HepG2 (cell line): Measurements from ENCODE around the gene PTTG1IP2. TPM values are rescaled to one million over a fixed set of nuclear protein-coding genes. Genes with fewer than 3 reads are reported as not detected.

Experiments used
- ATAC-seq: fragments of 200-7000 bp; cut with Tn5 transposase; 3 replicates; pipeline ENCODE4 v1.9.1; 2020; ENCODE audit warnings: mild to moderate bottlenecking, moderate library complexity
- BruUV-seq: library from RNA; stranded (reverse); fragments of 400-500 nt; replicated peaks from 2 replicates; lab custom pipeline; 2021; lab: Mats Ljungman, UMichigan
- CTCF ChIA-PET: fragments of 300-600 bp; formaldehyde crosslinking; extraction: SDS; loops from one replicate; lab custom pipeline; 2021; ENCODE audit warnings: low total read pairs, inconsistent platforms, low intra/inter-chr PET ratio; lab: Yijun Ruan, JAX
- POLR2A ChIA-PET: fragments of 350-600 bp; sonication (Branson Sonifier 250); formaldehyde crosslinking; loops from one replicate; lab custom pipeline; 2020; ENCODE audit warnings: antibody characterized with exemption, inconsistent platforms; lab: Yijun Ruan, JAX
- DNase-seq: peaks from one replicate; pipeline ENCODE4 v3.0.0-alpha.2; 2015; ENCODE audit warnings: low spot score
- FAIRE-seq: peaks from 3 replicates; lab custom pipeline; 2011; peaks lifted over from hg19 to GRCh38; lab: Jason Lieb, UNC
- H2AFZ ChIP-seq: one replicate; pipeline ENCODE4 v1.6.1; 2011; ENCODE audit warnings: low read length, inconsistent platforms
- H3K27ac ChIP-seq: fragments of 300-600 bp; 3 replicates; pipeline ENCODE4 v1.8.0; 2011; ENCODE audit warnings: mixed run types, mild to moderate bottlenecking, mixed read lengths, low read length, inconsistent platforms; ENCODE audit not compliant: insufficient read depth; ENCODE audit errors: extremely low read length
- H3K27me3 ChIP-seq, 2 experiments: fragments of 200-600 bp in 1 of 2; 2 replicates in 1 of 2; 3 replicates in 1 of 2; pipeline versions ENCODE4 v1.6.0 to v1.8.0; 2011; ENCODE audit warnings: low read length in 2 of 2, mild to moderate bottlenecking in 2 of 2, moderate library complexity in 2 of 2, inconsistent platforms in 1 of 2; ENCODE audit not compliant: insufficient read depth in 2 of 2, control insufficient read depth in 1 of 2
- H3K36me3 ChIP-seq, 2 experiments: fragments of 200-600 bp in 1 of 2; replicated peaks in 1 of 2; 2 replicates in 1 of 2; 3 replicates in 1 of 2; pipeline versions ENCODE4 v1.5.1 to v1.8.0; 2011; ENCODE audit warnings: low read length in 2 of 2, inconsistent platforms in 1 of 2; ENCODE audit not compliant: insufficient read depth in 2 of 2, control insufficient read depth in 1 of 2
- H3K4me1 ChIP-seq: 2 replicates; pipeline ENCODE4 v1.5.1; 2012; ENCODE audit warnings: low read length, inconsistent platforms; ENCODE audit not compliant: insufficient read depth
- H3K4me2 ChIP-seq: 2 replicates; pipeline ENCODE4 v1.6.0; 2011; ENCODE audit warnings: low read depth, low read length, inconsistent platforms
- H3K4me3 ChIP-seq, 3 experiments: fragments of 200-600 bp in 1 of 3; sonication (generic), shearing (Covaris generic) in 1 of 3; replicated peaks in 1 of 3; 2 replicates each; pipeline ENCODE4 v1.5.1; 2011 to 2016; ENCODE audit warnings: low read length in 3 of 3, inconsistent platforms in 2 of 3, low read depth in 2 of 3, mild to moderate bottlenecking in 2 of 3, control low read depth in 1 of 3, mixed read lengths in 1 of 3; ENCODE audit not compliant: insufficient read depth in 1 of 3
- H3K79me2 ChIP-seq: one replicate; pipeline ENCODE4 v1.6.1; 2011; ENCODE audit warnings: low read length, inconsistent platforms; ENCODE audit not compliant: insufficient read depth
- H3K9ac ChIP-seq: 2 replicates; pipeline ENCODE4 v1.6.0; 2011; ENCODE audit warnings: mild to moderate bottlenecking, low read depth, low read length, inconsistent platforms; ENCODE audit not compliant: insufficient read depth
- H3K9me3 ChIP-seq: 2 replicates; pipeline ENCODE4 v1.5.1; 2012; ENCODE audit warnings: mild to moderate bottlenecking, low read length
- H4K20me1 ChIP-seq: 2 replicates; pipeline ENCODE4 v1.6.0; 2011; ENCODE audit warnings: inconsistent platforms, mild to moderate bottlenecking, low read length, moderate library complexity; ENCODE audit not compliant: insufficient read depth
- GATAD1 ChIP-seq: IDR thresholded peaks from 2 replicates; pipeline ENCODE4 v1.6.1; 2016; ENCODE audit warnings: missing genetic modification reagents, missing compliant biosample characterization
- HDAC1 ChIP-seq: sonication (generic); formaldehyde crosslinking; IDR thresholded peaks from 2 replicates; pipeline ENCODE4 v1.5.1; 2020; ENCODE audit warnings: mild to moderate bottlenecking, missing genetic modification reagents
- JUNB ChIP-seq: sonication (generic); formaldehyde crosslinking; IDR thresholded peaks from 2 replicates; pipeline ENCODE4 v1.8.0; 2022; ENCODE audit warnings: missing genetic modification reagents, mild to moderate bottlenecking, borderline replicate concordance
- LCORL ChIP-seq, 2 experiments: fragments of 450-650 bp in 1 of 2; sonication (generic) in 1 of 2; formaldehyde crosslinking in 1 of 2; IDR thresholded peaks; 2 replicates each; pipeline versions ENCODE4 v1.5.0 to v1.6.1; 2017 to 2020; ENCODE audit warnings: antibody characterized with exemption in 1 of 2, missing genetic modification reagents in 1 of 2
- XRCC5 ChIP-seq: fragments of 200-400 bp; formaldehyde crosslinking; optimal IDR thresholded peaks from 2 replicates; pipeline ENCODE3; 2017; ENCODE audit warnings: mild to moderate bottlenecking, low read length
- ZNF24 ChIP-seq: fragments of 450-650 bp; IDR thresholded peaks from 2 replicates; pipeline ENCODE4 v1.6.1; 2017; ENCODE audit warnings: antibody characterized with exemption, mild to moderate bottlenecking
- ZNF572 ChIP-seq: sonication (generic); formaldehyde crosslinking; IDR thresholded peaks from 2 replicates; pipeline ENCODE4 v1.5.1; 2020; ENCODE audit warnings: mild to moderate bottlenecking, missing genetic modification reagents
- ZNF788 ChIP-seq: sonication (generic); formaldehyde crosslinking; IDR thresholded peaks from 2 replicates; pipeline ENCODE4 v1.5.0; 2020; ENCODE audit warnings: mild to moderate bottlenecking, missing genetic modification reagents, borderline replicate concordance
- WGBS: methylation state at CpG from one replicate; pipeline ENCODE4 v1.1.6; 2017; ENCODE audit warnings: low lambda C conversion rate; 5-methylcytosine and 5-hydroxymethylcytosine counted together
- in situ Hi-C: cut with HindIII; loops from 2 replicates; pipeline ENCODE4 v1.10.0; 2017; ENCODE audit warnings: low pct_unique_long_range_greater_than_20kb; ENCODE audit not compliant: extremely low pct_ligation_motif_present
- intact Hi-C: fragments of 100-400 bp; cut with micrococcal nuclease; formaldehyde crosslinking; loops from one replicate; pipeline ENCODE4 v1.10.0; 2022; ENCODE audit not compliant: unreplicated experiment
- polyA plus RNA-seq, 8 experiments: library from polyadenylated mRNA; depleted of rRNA in 3 of 8; stranded (reverse) in 7 of 8; unstranded in 1 of 8; fragments of >200 nt; fragmentation: Illumina TruSeq in 4 of 8; extraction: Trizol in 4 of 8; gene quantifications; 2 replicates each; pipeline versions ENCODE4 v1.2.1 to v1.2.3, GENCODE V29; 2011 to 2016; ENCODE audit warnings: low read depth in 4 of 8, missing spikeins in 1 of 8, mixed read lengths in 1 of 8; ENCODE audit not compliant: insufficient read depth in 1 of 8
- total RNA-seq, 5 experiments: library from RNA; depleted of rRNA; stranded (reverse); fragments of >200 nt; fragmentation: Illumina TruSeq; extraction: Trizol; gene quantifications; 2 replicates each; pipeline ENCODE4 v1.2.3, GENCODE V29; 2016; ENCODE audit warnings: low read depth in 1 of 5
- TF ChIP-seq, protein P1 (sequence below): sonication (generic); formaldehyde crosslinking; IDR thresholded peaks from 2 replicates; pipeline ENCODE4 v1.5.0; 2020; ENCODE audit warnings: missing genetic modification reagents, mild to moderate bottlenecking, borderline replicate concordance
- TF ChIP-seq, protein P2 (sequence below): IDR thresholded peaks from 2 replicates; pipeline ENCODE4 v1.6.1; 2016; ENCODE audit warnings: missing compliant biosample characterization, missing genetic modification reagents, borderline replicate concordance
- TF ChIP-seq, protein P3 (sequence below): IDR thresholded peaks from 2 replicates; pipeline ENCODE4 v1.6.1; 2016; ENCODE audit warnings: mild to moderate bottlenecking, missing biosample characterization, missing genetic modification reagents
- TF ChIP-seq, protein P4 (sequence below): IDR thresholded peaks from 2 replicates; pipeline ENCODE4 v1.6.1; 2012; ENCODE audit warnings: low read depth, low read length, improper control_type of control experiment
- TF ChIP-seq, protein P5 (sequence below), 2 experiments: sonication (generic) in 1 of 2; formaldehyde crosslinking in 1 of 2; IDR thresholded peaks; 2 replicates each; pipeline versions ENCODE4 v1.4.0 to v1.6.1; 2016 to 2020; ENCODE audit warnings: borderline replicate concordance in 1 of 2, low read depth in 1 of 2, mild to moderate bottlenecking in 1 of 2, missing genetic modification reagents in 1 of 2

PTTG1IP2 gene
- total and polyA plus RNA-seq, 2 of the 13 experiments (the other 11 are each of a cell fraction or from before 2014, with no cell fraction given) = not detected

DNA sequence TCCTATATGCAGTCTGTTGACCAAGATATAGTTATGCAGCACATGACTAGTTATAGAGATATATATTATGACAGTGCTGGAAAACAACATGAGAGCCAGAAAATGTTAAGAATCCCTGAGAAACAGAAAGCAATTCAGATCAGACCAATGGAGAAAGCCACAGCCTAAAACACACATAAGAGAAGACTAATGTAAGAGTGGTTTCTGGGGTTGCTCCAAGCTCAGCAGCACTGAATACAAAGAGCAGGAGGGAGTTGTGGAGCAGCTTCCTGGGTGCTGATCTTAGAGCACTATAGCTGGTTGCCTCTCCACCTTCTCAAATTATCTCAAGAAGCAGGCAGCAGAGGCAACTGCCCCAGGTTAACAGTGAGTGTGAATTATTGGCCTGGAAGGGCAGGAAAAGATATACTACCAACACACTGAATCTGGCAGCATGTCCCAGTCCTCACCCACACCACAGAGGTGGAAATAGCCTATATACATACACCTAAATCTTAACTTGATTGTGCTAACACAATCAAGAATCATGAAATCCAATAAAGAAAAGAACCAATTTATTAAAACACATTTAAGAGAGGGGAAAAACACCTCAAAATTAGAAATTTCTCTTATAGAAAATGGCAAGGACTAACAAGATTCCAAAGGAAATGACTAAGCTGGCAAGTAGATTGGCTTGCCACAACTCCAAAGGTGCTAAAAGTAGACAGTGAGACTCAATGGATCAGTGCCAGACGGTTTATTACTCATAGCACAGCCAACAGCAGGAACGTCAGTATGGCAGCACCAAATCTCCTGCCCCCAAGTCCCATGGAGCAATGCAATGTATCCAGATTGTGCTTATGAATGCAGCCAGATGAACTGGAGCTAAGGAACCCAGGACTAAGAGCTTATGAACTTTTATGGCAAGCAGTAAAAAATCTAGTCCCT lies 5.1 kb downstream of the PTTG1IP2 start (continued):
- TF ChIP-seq, protein P1, sequence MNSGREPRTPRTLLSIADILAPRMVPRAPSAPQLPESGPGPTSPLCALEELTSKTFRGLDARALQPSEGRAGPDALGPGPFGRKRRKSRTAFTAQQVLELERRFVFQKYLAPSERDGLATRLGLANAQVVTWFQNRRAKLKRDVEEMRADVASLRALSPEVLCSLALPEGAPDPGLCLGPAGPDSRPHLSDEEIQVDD (CRISPR knock-in tag) = no peak
- TF ChIP-seq, protein P2, sequence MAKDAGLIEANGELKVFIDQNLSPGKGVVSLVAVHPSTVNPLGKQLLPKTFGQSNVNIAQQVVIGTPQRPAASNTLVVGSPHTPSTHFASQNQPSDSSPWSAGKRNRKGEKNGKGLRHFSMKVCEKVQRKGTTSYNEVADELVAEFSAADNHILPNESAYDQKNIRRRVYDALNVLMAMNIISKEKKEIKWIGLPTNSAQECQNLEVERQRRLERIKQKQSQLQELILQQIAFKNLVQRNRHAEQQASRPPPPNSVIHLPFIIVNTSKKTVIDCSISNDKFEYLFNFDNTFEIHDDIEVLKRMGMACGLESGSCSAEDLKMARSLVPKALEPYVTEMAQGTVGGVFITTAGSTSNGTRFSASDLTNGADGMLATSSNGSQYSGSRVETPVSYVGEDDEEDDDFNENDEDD (CRISPR knock-in tag) = no peak
- TF ChIP-seq, protein P3, sequence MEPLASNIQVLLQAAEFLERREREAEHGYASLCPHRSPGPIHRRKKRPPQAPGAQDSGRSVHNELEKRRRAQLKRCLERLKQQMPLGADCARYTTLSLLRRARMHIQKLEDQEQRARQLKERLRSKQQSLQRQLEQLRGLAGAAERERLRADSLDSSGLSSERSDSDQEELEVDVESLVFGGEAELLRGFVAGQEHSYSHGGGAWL (CRISPR knock-in tag) = no peak

DNA sequence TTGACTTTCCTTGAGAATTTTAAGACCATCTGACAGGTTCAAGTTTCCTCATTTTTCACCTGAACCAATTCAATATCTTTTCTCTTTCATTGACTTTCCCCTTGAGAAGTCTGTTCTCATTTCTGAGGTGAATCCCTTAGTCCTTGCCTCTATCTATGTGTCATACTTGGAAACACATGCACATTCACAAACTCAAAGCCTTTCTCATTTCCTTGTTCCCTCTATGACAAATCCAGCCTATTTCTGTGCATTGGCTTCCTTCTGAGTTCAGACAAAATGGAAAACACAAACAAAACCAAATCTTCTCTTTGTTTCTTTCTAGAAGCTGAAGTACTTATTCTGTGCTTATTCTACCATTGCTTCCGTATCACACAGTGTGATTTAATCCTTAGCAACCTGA lies 13.8 kb downstream of the PTTG1IP2 start:
- FAIRE-seq = no peak
- Histone ChIP-seq H3K79me2 (no peaks in the 10 kb centered on the region), H3K9ac (no peak overlapping the region), H3K4me3 (no peak overlapping the region), H3K4me2 (no peak overlapping the region), H3K4me1 (no peaks in the 10 kb centered on the region), H3K36me3 (no peaks in the 10 kb centered on the region), H3K9me3 (no peaks in the 10 kb centered on the region), H3K27ac (no peak overlapping the region), H4K20me1 (no peaks in the 10 kb centered on the region), H3K27me3 (no peaks in the 10 kb centered on the region), H2AFZ (no peak overlapping the region)
- no peak for DNase-seq
- BruUV-seq = no TSS peak
- intact Hi-C loops (no loop called here), in situ Hi-C loops (no loop called here)
- WGBS = 31% methylated on average over 1 of the region's 1 CpG
- POLR2A ChIA-PET = no interaction called here
- CTCF ChIA-PET = no interaction called here
- no peak for ATAC-seq
- TF ChIP-seq ZNF572 = no peak
- no peak for TF ChIP-seq XRCC5
- no peak for TF ChIP-seq ZNF24
- TF ChIP-seq, protein P4, sequence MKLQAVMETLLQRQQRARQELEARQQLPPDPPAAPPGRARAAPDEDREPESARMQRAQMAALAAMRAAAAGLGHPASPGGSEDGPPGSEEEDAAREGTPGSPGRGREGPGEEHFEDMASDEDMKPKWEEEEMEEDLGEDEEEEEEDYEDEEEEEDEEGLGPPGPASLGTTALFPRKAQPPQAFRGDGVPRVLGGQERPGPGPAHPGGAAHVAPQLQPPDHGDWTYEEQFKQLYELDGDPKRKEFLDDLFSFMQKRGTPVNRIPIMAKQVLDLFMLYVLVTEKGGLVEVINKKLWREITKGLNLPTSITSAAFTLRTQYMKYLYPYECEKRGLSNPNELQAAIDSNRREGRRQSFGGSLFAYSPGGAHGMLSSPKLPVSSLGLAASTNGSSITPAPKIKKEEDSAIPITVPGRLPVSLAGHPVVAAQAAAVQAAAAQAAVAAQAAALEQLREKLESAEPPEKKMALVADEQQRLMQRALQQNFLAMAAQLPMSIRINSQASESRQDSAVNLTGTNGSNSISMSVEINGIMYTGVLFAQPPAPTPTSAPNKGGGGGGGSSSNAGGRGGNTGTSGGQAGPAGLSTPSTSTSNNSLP = no peak
- TF ChIP-seq, protein P5, sequence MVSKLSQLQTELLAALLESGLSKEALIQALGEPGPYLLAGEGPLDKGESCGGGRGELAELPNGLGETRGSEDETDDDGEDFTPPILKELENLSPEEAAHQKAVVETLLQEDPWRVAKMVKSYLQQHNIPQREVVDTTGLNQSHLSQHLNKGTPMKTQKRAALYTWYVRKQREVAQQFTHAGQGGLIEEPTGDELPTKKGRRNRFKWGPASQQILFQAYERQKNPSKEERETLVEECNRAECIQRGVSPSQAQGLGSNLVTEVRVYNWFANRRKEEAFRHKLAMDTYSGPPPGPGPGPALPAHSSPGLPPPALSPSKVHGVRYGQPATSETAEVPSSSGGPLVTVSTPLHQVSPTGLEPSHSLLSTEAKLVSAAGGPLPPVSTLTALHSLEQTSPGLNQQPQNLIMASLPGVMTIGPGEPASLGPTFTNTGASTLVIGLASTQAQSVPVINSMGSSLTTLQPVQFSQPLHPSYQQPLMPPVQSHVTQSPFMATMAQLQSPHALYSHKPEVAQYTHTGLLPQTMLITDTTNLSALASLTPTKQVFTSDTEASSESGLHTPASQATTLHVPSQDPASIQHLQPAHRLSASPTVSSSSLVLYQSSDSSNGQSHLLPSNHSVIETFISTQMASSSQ (IDR thresholded peaks at IDR 0.05; ENCODE audit: low read depth) = no peak
- TF ChIP-seq, protein P5 (CRISPR knock-in tag; IDR thresholded peaks at IDR 0.05; ENCODE audit: borderline replicate concordance) = no peak
- no peak for TF ChIP-seq ZNF788
- no peak for TF ChIP-seq GATAD1 (CRISPR knock-in tag)
- TF ChIP-seq JUNB (CRISPR knock-in tag) = no peak
- TF ChIP-seq HDAC1 (CRISPR knock-in tag) = no peak
- no peak for TF ChIP-seq LCORL (IDR thresholded peaks at IDR 0.05)
- no peak for TF ChIP-seq LCORL (CRISPR knock-in tag; IDR thresholded peaks at IDR 0.05)
